Parathyroid adenoma (tissue), 2 donors: ENCODE results near the gene PLOD3.

Experiments used
- H2AFZ ChIP-seq: fragments of 300-600 bp; sonication (generic); one replicate; pipeline ENCODE4 v1.7.0; 2017; ENCODE audit warnings: antibody characterized with exemption, mild to moderate bottlenecking
- H3K27ac ChIP-seq: fragments of 300-600 bp; sonication (generic); one replicate; pipeline ENCODE4 v1.7.0; 2017
- H3K27me3 ChIP-seq: fragments of 300-600 bp; sonication (generic); one replicate; pipeline ENCODE4 v1.7.0; 2017; ENCODE audit warnings: low read length; ENCODE audit not compliant: control insufficient read depth, insufficient read depth
- H3K36me3 ChIP-seq: fragments of 300-600 bp; sonication (generic); one replicate; pipeline ENCODE4 v1.7.0; 2017; ENCODE audit warnings: low read length; ENCODE audit not compliant: control insufficient read depth, insufficient read depth
- H3K4me1 ChIP-seq: fragments of 300-600 bp; sonication (generic); one replicate; pipeline ENCODE4 v1.7.0; 2017; ENCODE audit warnings: control low read depth
- H3K4me2 ChIP-seq: fragments of 300-600 bp; sonication (generic); one replicate; pipeline ENCODE4 v1.7.0; 2017; ENCODE audit warnings: low read length
- H3K4me3 ChIP-seq: fragments of 300-600 bp; sonication (generic); one replicate; pipeline ENCODE4 v1.7.0; 2017; ENCODE audit warnings: low read depth, low read length
- H3K79me2 ChIP-seq: fragments of 300-600 bp; sonication (generic); one replicate; pipeline ENCODE4 v1.7.0; 2017; ENCODE audit warnings: control low read depth
- H3K9ac ChIP-seq: fragments of 300-600 bp; sonication (generic); one replicate; pipeline ENCODE4 v1.7.0; 2017; ENCODE audit warnings: mild to moderate bottlenecking
- H3K9me3 ChIP-seq: fragments of 300-600 bp; sonication (generic); one replicate; pipeline ENCODE4 v1.7.0; 2017; ENCODE audit warnings: low read length; ENCODE audit not compliant: control insufficient read depth
- CTCF ChIP-seq: fragments of 300-600 bp; sonication (generic); IDR thresholded peaks from one replicate; pipeline ENCODE4 v1.7.0; 2017; ENCODE audit warnings: antibody characterized with exemption, mild to moderate bottlenecking
- donor health status: primary hyperparathyroidism.

Gene PLOD3

GRCh38 chr7:101220295-101220694 is 2.9 kb upstream of the PLOD3 start:
- Histone ChIP-seq H2AFZ (no peak overlapping the region), H3K79me2 (peaks cover 38% of the 10 kb centered on the region), H3K27me3 (no peaks in the 10 kb centered on the region), H3K9me3 (no peaks in the 10 kb centered on the region), H3K4me2 (no peak overlapping the region), H3K9ac (no peak overlapping the region), H3K36me3 (no peaks in the 10 kb centered on the region), H3K4me3 (no peak overlapping the region), H3K27ac (no peak overlapping the region), H3K4me1 (no peaks in the 10 kb centered on the region)
- TF ChIP-seq CTCF: no peak

GRCh38 chr7:101218236-101219125 is 1.1 kb upstream of the PLOD3 start:
- H3K4me1 ChIP-seq: no peaks in the 10 kb centered on the region
- H3K4me2 ChIP-seq: peak overlapping the region; percentile 99
- no peaks in the 10 kb centered on the region for H3K27me3 ChIP-seq
- peak overlapping the region; percentile 6 for H3K9ac ChIP-seq
- no peak for TF ChIP-seq CTCF
- H2AFZ ChIP-seq: peak overlapping the region; percentile 91
- H3K79me2 ChIP-seq: peaks cover 38% of the 10 kb centered on the region
- H3K27ac ChIP-seq: peak overlapping the region; percentile 94
- peak overlapping the region; percentile 95 for H3K4me3 ChIP-seq
- H3K9me3 ChIP-seq: no peaks in the 10 kb centered on the region
- no peaks in the 10 kb centered on the region for H3K36me3 ChIP-seq

- Histone ChIP-seq H2AFZ (peak overlapping the region; percentile 91), H3K4me2 (peak overlapping the region; percentile 99), H3K4me3 (peak overlapping the region; percentile 95), H3K9me3 (no peaks in the 10 kb centered on the region), H3K79me2 (peaks cover 32% of the 10 kb centered on the region), H3K27ac (peak overlapping the region; percentile 94), H3K4me1 (no peaks in the 10 kb centered on the region), H3K9ac (no peak overlapping the region), H3K27me3 (no peaks in the 10 kb centered on the region), H3K36me3 (no peaks in the 10 kb centered on the region)
- peak; percentile 20 for TF ChIP-seq CTCF
Measured at GRCh38 chr7:101216860-101217387, 457 bp downstream of the PLOD3 start.

- Histone ChIP-seq H3K9ac (no peak overlapping the region), H3K27me3 (no peaks in the 10 kb centered on the region), H3K9me3 (no peaks in the 10 kb centered on the region), H2AFZ (peak overlapping the region; percentile 91), H3K36me3 (no peaks in the 10 kb centered on the region), H3K27ac (no peak overlapping the region), H3K79me2 (peaks cover 27% of the 10 kb centered on the region), H3K4me3 (peak overlapping the region; percentile 95), H3K4me1 (no peaks in the 10 kb centered on the region), H3K4me2 (peak overlapping the region; percentile 99)
- no peak for TF ChIP-seq CTCF
Measured at GRCh38 chr7:101216001-101216859, 1.2 kb downstream of the PLOD3 start.
